ENCODE results near the gene PHACTR4.

Gene PHACTR4

GRCh38 chr1:28518000-28518744, 148.6 kb downstream of the PHACTR4 start (continued):
- TF ChIP-seq KLF10 (tag by site-specific recombination; IDR thresholded peaks at IDR 0.05): 0 out of 2 replicates have a peak, but pooled peaks have one; percentile 44

DNA sequence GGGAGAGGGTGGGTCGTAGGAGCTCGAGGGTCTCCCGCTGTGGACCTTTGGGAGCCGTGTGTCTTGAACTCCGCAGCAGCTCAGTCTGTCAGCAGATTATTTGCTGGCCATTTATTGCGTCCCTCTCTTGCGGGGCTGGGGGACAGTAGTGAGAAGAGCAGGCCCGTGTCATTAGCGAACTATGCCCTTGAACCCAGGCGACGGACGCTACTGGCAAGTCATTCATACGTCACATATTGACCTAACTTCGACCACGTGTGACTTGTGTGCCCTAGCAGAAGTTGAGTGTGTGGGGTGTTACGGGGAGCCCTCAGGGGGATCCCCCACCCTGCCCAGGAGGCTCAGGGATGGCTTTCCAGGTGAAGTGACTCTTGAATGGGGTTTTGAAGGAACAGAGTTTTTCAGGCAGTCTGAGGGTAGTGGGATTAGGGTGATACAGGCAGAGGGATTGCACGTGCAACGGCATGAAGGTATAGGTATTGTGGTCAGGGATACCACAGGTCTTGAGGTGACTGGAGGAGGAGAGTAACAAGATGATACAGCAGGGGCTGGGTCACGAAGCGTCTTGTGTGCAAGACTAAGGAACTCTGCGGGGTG, 149.3 kb downstream of the PHACTR4 start:
- no peaks in the 10 kb centered on the region for H3K9me3 ChIP-seq (ENCODE audit: control insufficient read depth, insufficient read depth, low read depth, low read length)
- ChIA-PET CTCF (interaction anchor here (0.6 to 1.2 kb wide), 7 partner anchors 61 to 358 kb away, joined by 3 to 4 read pairs (median 3); no protein-coding TSS in a partner anchor), POLR2A (interaction anchor here (0.6 to 5.7 kb wide), 5 partner anchors 12 to 159 kb away, joined by 3 to 34 read pairs (median 3); partner anchors contain the start of gene RCC1)
- H3K4me3 ChIP-seq (ENCODE audit: low read depth, low read length): peak overlapping the region; percentile 71
- peaks cover 0 to 35% of the 10 kb centered on the region in 2 experiments; a peak in 2 of 3 replicates for H3K36me3 ChIP-seq (ENCODE audit: control insufficient read depth in 2 of 2, insufficient read depth in 1 of 2, low read length in 2 of 2)
- peak overlapping the region; percentile 94 for H3K27ac ChIP-seq (ENCODE audit: extremely low read depth, low read depth, low read length)
- no peaks in the 10 kb centered on the region for H3K4me1 ChIP-seq (ENCODE audit: control insufficient read depth, insufficient read depth, low read length)
- TF ChIP-seq ZNF426 (tag by site-specific recombination; IDR thresholded peaks at IDR 0.05) (no peak), ZNF513 (tag by site-specific recombination; IDR thresholded peaks at IDR 0.05) (no peak), ZNF391 (tag by site-specific recombination; IDR thresholded peaks at IDR 0.05; ENCODE audit: borderline replicate concordance, low read depth) (0 out of 2 replicates have a peak, but pooled peaks have one; percentile 15), ZNF10 (tag by site-specific recombination; IDR thresholded peaks at IDR 0.05) (no peak), ZBTB20 (tag by site-specific recombination; IDR thresholded peaks at IDR 0.05) (peak; percentile 14; the same call in 1 of the 2 replicates), HOXC10 (CRISPR knock-in tag; IDR thresholded peaks at IDR 0.05) (no peak), ZNF146 (tag by site-specific recombination; IDR thresholded peaks at IDR 0.05) (no peak), ZSCAN30 (tag by site-specific recombination; IDR thresholded peaks at IDR 0.05) (no peak), IKZF3 (tag by site-specific recombination; IDR thresholded peaks at IDR 0.05) (no peak), GLIS2 (tag by site-specific recombination; IDR thresholded peaks at IDR 0.05) (peak; percentile 65), ZNF48 (tag by site-specific recombination; IDR thresholded peaks at IDR 0.05) (no peak), ZNF548 (tag by site-specific recombination; IDR thresholded peaks at IDR 0.05) (0 out of 2 replicates have a peak, but pooled peaks have one; percentile 7), KLF7 (tag by site-specific recombination; IDR thresholded peaks at IDR 0.05; ENCODE audit: borderline replicate concordance) (no peak), ZNF624 (tag by site-specific recombination; IDR thresholded peaks at IDR 0.05) (no peak), ZBTB49 (tag by site-specific recombination; IDR thresholded peaks at IDR 0.05; ENCODE audit: low read depth) (no peak), ZNF560 (tag by site-specific recombination; IDR thresholded peaks at IDR 0.05; ENCODE audit: borderline replicate concordance) (no peak), WT1 (tag by site-specific recombination; IDR thresholded peaks at IDR 0.05) (peak; percentile 45), ZNF335 (tag by site-specific recombination; conservative IDR thresholded peaks at IDR 0.05) (peak; percentile 51), ZNF311 (tag by site-specific recombination; IDR thresholded peaks at IDR 0.05; ENCODE audit: borderline replicate concordance) (no peak), ZNF121 (tag by site-specific recombination; IDR thresholded peaks at IDR 0.05) (no peak), ZNF521 (tag by site-specific recombination; IDR thresholded peaks at IDR 0.05) (no peak), ZNF501 (tag by site-specific recombination; IDR thresholded peaks at IDR 0.05) (peak; percentile 26; the same call in 1 of the 2 replicates)
- TF ChIP-seq, protein P1, sequence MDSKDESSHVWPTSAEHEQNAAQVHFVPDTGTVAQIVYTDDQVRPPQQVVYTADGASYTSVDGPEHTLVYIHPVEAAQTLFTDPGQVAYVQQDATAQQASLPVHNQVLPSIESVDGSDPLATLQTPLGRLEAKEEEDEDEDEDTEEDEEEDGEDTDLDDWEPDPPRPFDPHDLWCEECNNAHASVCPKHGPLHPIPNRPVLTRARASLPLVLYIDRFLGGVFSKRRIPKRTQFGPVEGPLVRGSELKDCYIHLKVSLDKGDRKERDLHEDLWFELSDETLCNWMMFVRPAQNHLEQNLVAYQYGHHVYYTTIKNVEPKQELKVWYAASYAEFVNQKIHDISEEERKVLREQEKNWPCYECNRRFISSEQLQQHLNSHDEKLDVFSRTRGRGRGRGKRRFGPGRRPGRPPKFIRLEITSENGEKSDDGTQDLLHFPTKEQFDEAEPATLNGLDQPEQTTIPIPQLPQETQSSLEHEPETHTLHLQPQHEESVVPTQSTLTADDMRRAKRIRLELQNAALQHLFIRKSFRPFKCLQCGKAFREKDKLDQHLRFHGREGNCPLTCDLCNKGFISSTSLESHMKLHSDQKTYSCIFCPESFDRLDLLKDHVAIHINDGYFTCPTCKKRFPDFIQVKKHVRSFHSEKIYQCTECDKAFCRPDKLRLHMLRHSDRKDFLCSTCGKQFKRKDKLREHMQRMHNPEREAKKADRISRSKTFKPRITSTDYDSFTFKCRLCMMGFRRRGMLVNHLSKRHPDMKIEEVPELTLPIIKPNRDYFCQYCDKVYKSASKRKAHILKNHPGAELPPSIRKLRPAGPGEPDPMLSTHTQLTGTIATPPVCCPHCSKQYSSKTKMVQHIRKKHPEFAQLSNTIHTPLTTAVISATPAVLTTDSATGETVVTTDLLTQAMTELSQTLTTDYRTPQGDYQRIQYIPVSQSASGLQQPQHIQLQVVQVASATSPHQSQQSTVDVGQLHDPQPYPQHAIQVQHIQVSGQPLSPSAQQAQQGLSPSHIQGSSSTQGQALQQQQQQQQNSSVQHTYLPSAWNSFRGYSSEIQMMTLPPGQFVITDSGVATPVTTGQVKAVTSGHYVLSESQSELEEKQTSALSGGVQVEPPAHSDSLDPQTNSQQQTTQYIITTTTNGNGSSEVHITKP (tag by site-specific recombination; IDR thresholded peaks at IDR 0.05): no peak; the same call in none of the 2 replicates
- TF ChIP-seq, protein P2, sequence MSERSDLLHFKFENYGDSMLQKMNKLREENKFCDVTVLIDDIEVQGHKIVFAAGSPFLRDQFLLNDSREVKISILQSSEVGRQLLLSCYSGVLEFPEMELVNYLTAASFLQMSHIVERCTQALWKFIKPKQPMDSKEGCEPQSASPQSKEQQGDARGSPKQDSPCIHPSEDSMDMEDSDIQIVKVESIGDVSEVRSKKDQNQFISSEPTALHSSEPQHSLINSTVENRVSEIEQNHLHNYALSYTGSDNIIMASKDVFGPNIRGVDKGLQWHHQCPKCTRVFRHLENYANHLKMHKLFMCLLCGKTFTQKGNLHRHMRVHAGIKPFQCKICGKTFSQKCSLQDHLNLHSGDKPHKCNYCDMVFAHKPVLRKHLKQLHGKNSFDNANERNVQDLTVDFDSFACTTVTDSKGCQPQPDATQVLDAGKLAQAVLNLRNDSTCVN (tag by site-specific recombination; optimal IDR thresholded peaks at IDR 0.05): no peak

Data from HEK293 (cell line).